HepG2 (cell line): ENCODE measurements around the gene MAPK7. TPM values are rescaled to one million over a fixed set of nuclear protein-coding genes. Genes with fewer than 3 reads are reported as not detected.

Experiments used
- ATAC-seq: fragments of 200-7000 bp; cut with Tn5 transposase; 3 replicates; pipeline ENCODE4 v1.9.1; 2020; ENCODE audit warnings: mild to moderate bottlenecking, moderate library complexity
- BruUV-seq: library from RNA; stranded (reverse); fragments of 400-500 nt; replicated peaks from 2 replicates; lab custom pipeline; 2021; lab: Mats Ljungman, UMichigan
- CTCF ChIA-PET: fragments of 300-600 bp; formaldehyde crosslinking; extraction: SDS; loops from one replicate; lab custom pipeline; 2021; ENCODE audit warnings: low total read pairs, inconsistent platforms, low intra/inter-chr PET ratio; lab: Yijun Ruan, JAX
- POLR2A ChIA-PET: fragments of 350-600 bp; sonication (Branson Sonifier 250); formaldehyde crosslinking; loops from one replicate; lab custom pipeline; 2020; ENCODE audit warnings: antibody characterized with exemption, inconsistent platforms; lab: Yijun Ruan, JAX
- DNase-seq: peaks from one replicate; pipeline ENCODE4 v3.0.0-alpha.2; 2015; ENCODE audit warnings: low spot score
- FAIRE-seq: peaks from 3 replicates; lab custom pipeline; 2011; peaks lifted over from hg19 to GRCh38; lab: Jason Lieb, UNC
- H2AFZ ChIP-seq: one replicate; pipeline ENCODE4 v1.6.1; 2011; ENCODE audit warnings: low read length, inconsistent platforms
- H3K27ac ChIP-seq: fragments of 300-600 bp; 3 replicates; pipeline ENCODE4 v1.8.0; 2011; ENCODE audit warnings: mixed run types, mild to moderate bottlenecking, mixed read lengths, low read length, inconsistent platforms; ENCODE audit not compliant: insufficient read depth; ENCODE audit errors: extremely low read length
- H3K27me3 ChIP-seq, 2 experiments: fragments of 200-600 bp in 1 of 2; 2 replicates in 1 of 2; 3 replicates in 1 of 2; pipeline versions ENCODE4 v1.6.0 to v1.8.0; 2011; ENCODE audit warnings: low read length in 2 of 2, mild to moderate bottlenecking in 2 of 2, moderate library complexity in 2 of 2, inconsistent platforms in 1 of 2; ENCODE audit not compliant: insufficient read depth in 2 of 2, control insufficient read depth in 1 of 2
- H3K36me3 ChIP-seq, 2 experiments: fragments of 200-600 bp in 1 of 2; replicated peaks in 1 of 2; 2 replicates in 1 of 2; 3 replicates in 1 of 2; pipeline versions ENCODE4 v1.5.1 to v1.8.0; 2011; ENCODE audit warnings: low read length in 2 of 2, inconsistent platforms in 1 of 2; ENCODE audit not compliant: insufficient read depth in 2 of 2, control insufficient read depth in 1 of 2
- H3K4me1 ChIP-seq: 2 replicates; pipeline ENCODE4 v1.5.1; 2012; ENCODE audit warnings: low read length, inconsistent platforms; ENCODE audit not compliant: insufficient read depth
- H3K4me2 ChIP-seq: 2 replicates; pipeline ENCODE4 v1.6.0; 2011; ENCODE audit warnings: low read depth, low read length, inconsistent platforms
- H3K4me3 ChIP-seq, 3 experiments: fragments of 200-600 bp in 1 of 3; sonication (generic), shearing (Covaris generic) in 1 of 3; replicated peaks in 1 of 3; 2 replicates each; pipeline ENCODE4 v1.5.1; 2011 to 2016; ENCODE audit warnings: low read length in 3 of 3, inconsistent platforms in 2 of 3, low read depth in 2 of 3, mild to moderate bottlenecking in 2 of 3, control low read depth in 1 of 3, mixed read lengths in 1 of 3; ENCODE audit not compliant: insufficient read depth in 1 of 3
- H3K79me2 ChIP-seq: one replicate; pipeline ENCODE4 v1.6.1; 2011; ENCODE audit warnings: low read length, inconsistent platforms; ENCODE audit not compliant: insufficient read depth
- H3K9ac ChIP-seq: 2 replicates; pipeline ENCODE4 v1.6.0; 2011; ENCODE audit warnings: mild to moderate bottlenecking, low read depth, low read length, inconsistent platforms; ENCODE audit not compliant: insufficient read depth
- H3K9me3 ChIP-seq: 2 replicates; pipeline ENCODE4 v1.5.1; 2012; ENCODE audit warnings: mild to moderate bottlenecking, low read length
- H4K20me1 ChIP-seq: 2 replicates; pipeline ENCODE4 v1.6.0; 2011; ENCODE audit warnings: inconsistent platforms, mild to moderate bottlenecking, low read length, moderate library complexity; ENCODE audit not compliant: insufficient read depth
- FOXP1 ChIP-seq, 2 experiments: fragments of 450-650 bp in 1 of 2; IDR thresholded peaks; 2 replicates each; pipeline ENCODE4 v1.6.1; 2017 to 2018; ENCODE audit warnings: antibody characterized with exemption in 1 of 2
- GMEB1 ChIP-seq: sonication (generic); formaldehyde crosslinking; IDR thresholded peaks from 2 replicates; pipeline ENCODE4 v1.5.1; 2020; ENCODE audit warnings: missing genetic modification reagents, mild to moderate bottlenecking, borderline replicate concordance
- NRL ChIP-seq: sonication (generic); formaldehyde crosslinking; IDR thresholded peaks from 2 replicates; pipeline ENCODE4 v1.5.0; 2020; ENCODE audit warnings: missing genetic modification reagents, mild to moderate bottlenecking, moderate library complexity, borderline replicate concordance
- ZNF224 ChIP-seq: sonication (generic); formaldehyde crosslinking; IDR thresholded peaks from 2 replicates; pipeline ENCODE4 v1.5.0; 2020; ENCODE audit warnings: mild to moderate bottlenecking, missing genetic modification reagents
- WGBS: methylation state at CpG from one replicate; pipeline ENCODE4 v1.1.6; 2017; ENCODE audit warnings: low lambda C conversion rate; 5-methylcytosine and 5-hydroxymethylcytosine counted together
- in situ Hi-C: cut with HindIII; loops from 2 replicates; pipeline ENCODE4 v1.10.0; 2017; ENCODE audit warnings: low pct_unique_long_range_greater_than_20kb; ENCODE audit not compliant: extremely low pct_ligation_motif_present
- intact Hi-C: fragments of 100-400 bp; cut with micrococcal nuclease; formaldehyde crosslinking; loops from one replicate; pipeline ENCODE4 v1.10.0; 2022; ENCODE audit not compliant: unreplicated experiment
- polyA plus RNA-seq, 8 experiments: library from polyadenylated mRNA; depleted of rRNA in 3 of 8; stranded (reverse) in 7 of 8; unstranded in 1 of 8; fragments of >200 nt; fragmentation: Illumina TruSeq in 4 of 8; extraction: Trizol in 4 of 8; gene quantifications; 2 replicates each; pipeline versions ENCODE4 v1.2.1 to v1.2.3, GENCODE V29; 2011 to 2016; ENCODE audit warnings: low read depth in 4 of 8, missing spikeins in 1 of 8, mixed read lengths in 1 of 8; ENCODE audit not compliant: insufficient read depth in 1 of 8
- total RNA-seq, 5 experiments: library from RNA; depleted of rRNA; stranded (reverse); fragments of >200 nt; fragmentation: Illumina TruSeq; extraction: Trizol; gene quantifications; 2 replicates each; pipeline ENCODE4 v1.2.3, GENCODE V29; 2016; ENCODE audit warnings: low read depth in 1 of 5
- TF ChIP-seq, protein P1 (sequence below): sonication (generic); formaldehyde crosslinking; IDR thresholded peaks from 2 replicates; pipeline ENCODE4 v1.5.0; 2020; ENCODE audit warnings: missing genetic modification reagents, mild to moderate bottlenecking, borderline replicate concordance

Gene MAPK7
- total and polyA plus RNA-seq, 2 of the 13 experiments (the other 11 are each of a cell fraction or from before 2014, with no cell fraction given): 2.9 to 5.9 TPM

- peak; percentile 7 for ATAC-seq
- TF ChIP-seq, protein P1, sequence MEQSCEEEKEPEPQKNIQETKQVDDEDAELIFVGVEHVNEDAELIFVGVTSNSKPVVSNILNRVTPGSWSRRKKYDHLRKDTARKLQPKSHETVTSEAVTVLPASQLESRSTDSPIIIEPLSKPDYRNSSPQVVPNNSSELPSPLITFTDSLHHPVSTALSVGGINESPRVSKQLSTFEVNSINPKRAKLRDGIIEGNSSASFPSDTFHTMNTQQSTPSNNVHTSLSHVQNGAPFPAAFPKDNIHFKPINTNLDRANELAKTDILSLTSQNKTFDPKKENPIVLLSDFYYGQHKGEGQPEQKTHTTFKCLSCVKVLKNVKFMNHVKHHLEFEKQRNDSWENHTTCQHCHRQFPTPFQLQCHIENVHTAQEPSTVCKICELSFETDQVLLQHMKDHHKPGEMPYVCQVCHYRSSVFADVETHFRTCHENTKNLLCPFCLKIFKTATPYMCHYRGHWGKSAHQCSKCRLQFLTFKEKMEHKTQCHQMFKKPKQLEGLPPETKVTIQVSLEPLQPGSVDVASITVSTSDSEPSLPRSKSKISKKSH (CRISPR knock-in tag): peak; percentile 88
- TF ChIP-seq FOXP1 (IDR thresholded peaks at IDR 0.05): no peak
- TF ChIP-seq FOXP1 (CRISPR knock-in tag; IDR thresholded peaks at IDR 0.05): no peak
- 0 out of 2 replicates have a peak, but pooled peaks have one; percentile 54 for TF ChIP-seq ZNF224
- 0 out of 2 replicates have a peak, but pooled peaks have one; percentile 14 for TF ChIP-seq GMEB1 (CRISPR knock-in tag)
- TF ChIP-seq NRL: peak; percentile 44; the same call in 1 of the 2 replicates
- TF ChIP-seq, all 625 proteins: peak for 4
- Histone ChIP-seq H4K20me1 (no peaks in the 10 kb centered on the region), H3K27ac (peak overlapping the region; percentile 61), H3K4me2 (peak overlapping the region; percentile 66), H3K9ac (no peak overlapping the region), H3K79me2 (peaks cover 7% of the 10 kb centered on the region), H3K9me3 (no peaks in the 10 kb centered on the region), H3K4me1 (peaks cover 86% of the 10 kb centered on the region), H3K4me3 (peak overlapping the region in 1 of 3 experiments; percentile 35; a peak in 2 of 6 replicates), H3K27me3 (no peaks in the 10 kb centered on the region), H3K36me3 (no peaks in the 10 kb centered on the region), H2AFZ (no peak overlapping the region)
- in situ Hi-C loops: loop anchor here (10.0 kb wide), 1 partner anchor 399 kb away; no protein-coding TSS in a partner anchor
- CTCF ChIA-PET: no interaction called here
- intact Hi-C loops: loop anchor here (1.0 kb wide), 1 partner anchor 13 kb away; the partner anchor contains the start of gene MAPK7
- no TSS peak for BruUV-seq
- DNase-seq: no peak
- 56% methylated on average over 3 of the region's 4 CpGs for WGBS
- FAIRE-seq: no peak
- POLR2A ChIA-PET: interaction anchor here (0.8 to 2.3 kb wide), 6 partner anchors 13 to 283 kb away, joined by 3 to 51 read pairs (median 4); partner anchors contain the start of genes ALDH3A2, MAPK7 and MFAP4
These were observed 12.8 kb upstream of the MAPK7 start for GRCh38 chr17:19365499-19365817.
